HFF-Myc (cell line): Measurements from ENCODE around the gene MAPK1.
"Not testable (repeated sequence)": the region's sequence is repeated elsewhere in the genome, so short reads cannot be mapped to it uniquely, and the experiment has no call there.

Experiments
- DNase-seq: peaks from one replicate; pipeline ENCODE4 v3.0.0-alpha.2; 2011; ENCODE audit warnings: low read depth; ENCODE audit errors: extremely low read depth
- H3K4me3 ChIP-seq: replicated peaks from 2 replicates; pipeline ENCODE4 v1.5.1; 2011; ENCODE audit warnings: low read depth, mild to moderate bottlenecking, control low read depth, low read length
- CTCF ChIP-seq: IDR thresholded peaks from 2 replicates; pipeline ENCODE4 v1.5.1; 2012; ENCODE audit warnings: mild to moderate bottlenecking, low read depth, low read length, control low read depth; ENCODE audit errors: missing control alignments

MAPK1 gene

GRCh38 chr22:21889251-21889990 is 22.0 kb upstream of the MAPK1 start:
- no peak overlapping the region for H3K4me3 ChIP-seq
- no peak for TF ChIP-seq CTCF
- DNase-seq: no peak

DNA sequence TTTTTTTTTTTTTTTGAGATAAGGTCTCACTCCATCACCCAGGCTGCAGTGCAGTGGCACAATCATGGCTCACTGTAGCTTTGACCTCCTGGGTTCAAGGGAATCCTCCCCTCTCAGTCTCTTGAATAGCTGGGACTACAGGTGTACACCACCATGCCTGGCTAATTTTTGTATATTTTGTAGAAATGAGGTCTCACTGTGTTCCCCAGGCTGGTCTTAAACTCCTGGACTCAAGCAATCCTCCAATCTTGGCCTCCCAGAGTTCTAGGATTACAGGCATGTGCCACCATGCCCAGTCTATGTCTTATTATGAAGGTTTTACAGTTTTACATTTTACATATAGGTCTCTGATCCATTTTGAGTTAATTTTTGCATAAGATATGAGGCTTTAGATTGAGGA is 20.4 kb upstream of the MAPK1 start:
- TF ChIP-seq CTCF: no peak
- DNase-seq: no peak

GRCh38 chr22:21883930-21884329 is 16.5 kb upstream of the MAPK1 start:
- not testable (repeated sequence) for DNase-seq, H3K4me3 ChIP-seq

More for the DNA sequence above, 20.4 kb upstream of the MAPK1 start:
- H3K4me3 ChIP-seq: no peak overlapping the region

DNA sequence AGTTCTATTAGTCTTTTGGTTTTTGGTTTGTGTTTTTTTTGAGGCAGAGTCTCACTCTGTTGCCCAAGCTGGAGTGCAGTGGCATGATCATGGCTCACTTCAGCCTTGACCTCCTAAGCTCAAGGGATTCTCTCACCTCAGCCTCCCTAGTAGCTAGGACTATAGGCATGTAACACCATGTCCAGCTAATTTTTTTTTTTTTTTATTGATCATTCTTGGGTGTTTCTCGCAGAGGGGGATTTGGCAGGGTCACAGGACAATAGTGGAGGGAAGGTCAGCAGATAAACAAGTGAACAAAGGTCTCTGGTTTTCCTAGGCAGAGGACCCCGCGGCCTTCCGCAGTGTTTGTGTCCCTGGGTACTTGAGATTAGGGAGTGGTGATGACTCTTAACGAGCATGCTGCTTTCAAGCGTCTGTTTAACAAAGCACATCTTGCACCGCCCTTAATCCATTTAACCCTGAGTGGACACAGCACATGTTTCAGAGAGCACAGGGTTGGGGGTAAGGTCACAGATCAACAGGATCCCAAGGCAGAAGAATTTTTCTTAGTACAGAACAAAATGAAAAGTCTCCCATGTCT is 15.4 kb upstream of the MAPK1 start:
- not testable (repeated sequence) for H3K4me3 ChIP-seq, DNase-seq

DNA sequence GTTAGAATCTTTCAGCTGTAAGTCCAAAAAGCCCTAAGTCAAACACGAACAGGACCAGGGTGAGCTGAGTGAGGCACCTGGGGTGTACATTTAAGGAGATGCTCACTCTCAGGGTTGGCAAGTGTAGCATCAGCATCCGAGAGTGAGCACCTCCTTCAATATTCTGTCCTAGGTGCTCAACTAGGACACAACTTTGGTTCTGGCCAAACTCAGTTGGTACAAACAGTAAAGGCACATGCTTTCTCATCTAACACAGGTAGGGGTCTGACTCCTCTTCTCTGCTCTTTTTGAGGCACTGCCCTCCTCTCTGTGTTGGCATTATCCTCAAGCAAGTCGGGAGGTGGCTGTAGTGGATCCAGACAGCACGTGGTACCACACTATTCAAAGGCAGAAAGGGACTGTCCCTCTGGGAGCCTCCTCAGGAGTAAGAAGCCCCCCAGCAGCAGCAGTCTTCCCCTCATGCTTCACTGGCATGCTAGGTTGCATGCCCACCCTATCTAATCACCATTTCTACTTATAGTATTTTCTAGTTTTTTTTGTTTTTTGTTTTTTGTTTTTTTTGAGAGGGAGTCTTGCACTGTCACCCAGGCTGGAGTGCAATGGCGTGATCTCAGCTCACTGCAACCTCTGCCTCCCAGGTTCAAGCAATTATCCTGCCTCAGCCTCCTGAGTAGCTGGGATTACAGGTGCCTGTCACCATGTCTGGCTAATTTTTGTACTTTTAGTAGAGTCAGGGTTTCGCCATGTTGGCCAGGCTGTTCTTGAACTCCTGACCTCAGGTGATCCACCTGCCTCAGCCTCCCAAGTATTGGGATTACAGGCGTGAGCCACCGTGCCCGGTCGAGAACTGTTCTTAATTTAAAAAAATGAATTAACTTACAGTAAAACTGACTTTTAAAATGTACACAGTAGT is 14.7 kb upstream of the MAPK1 start:
- H3K4me3 ChIP-seq: no peak overlapping the region
- no peak for DNase-seq
- no peak for TF ChIP-seq CTCF

DNA sequence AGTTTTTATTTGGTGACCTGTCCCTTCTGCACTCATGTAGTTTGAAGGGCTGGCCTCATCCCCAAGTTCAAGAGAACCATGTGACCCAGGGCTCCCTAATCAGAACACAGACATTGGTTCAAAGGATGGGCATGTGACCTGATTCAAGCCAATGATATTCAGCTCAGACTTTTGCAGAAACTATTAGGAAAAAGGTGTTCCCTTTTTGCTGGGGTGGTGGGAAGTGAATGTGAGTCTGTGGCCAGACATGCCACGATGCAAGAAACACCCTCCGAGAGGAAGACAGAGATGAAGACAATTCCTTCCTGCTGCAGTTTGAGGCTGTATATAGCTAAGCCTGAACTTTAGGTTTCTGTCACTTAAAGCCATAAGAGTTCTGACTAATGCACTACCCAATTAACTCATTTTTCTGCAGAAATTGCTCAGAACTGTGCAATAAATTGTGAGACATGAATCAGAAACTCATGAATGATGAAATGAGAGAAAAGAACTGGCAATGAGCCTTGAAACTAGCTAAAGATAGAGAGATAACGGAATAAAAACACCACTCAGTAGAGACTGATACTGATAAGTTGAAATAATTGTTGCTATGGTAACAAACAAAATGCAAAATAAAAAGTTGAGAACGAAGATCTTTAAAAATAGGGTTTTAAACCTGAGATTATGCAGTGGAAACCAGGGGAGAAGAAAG is 9.2 kb upstream of the MAPK1 start:
- H3K4me3 ChIP-seq: no peak overlapping the region
- no peak for DNase-seq
- TF ChIP-seq CTCF: no peak

DNA sequence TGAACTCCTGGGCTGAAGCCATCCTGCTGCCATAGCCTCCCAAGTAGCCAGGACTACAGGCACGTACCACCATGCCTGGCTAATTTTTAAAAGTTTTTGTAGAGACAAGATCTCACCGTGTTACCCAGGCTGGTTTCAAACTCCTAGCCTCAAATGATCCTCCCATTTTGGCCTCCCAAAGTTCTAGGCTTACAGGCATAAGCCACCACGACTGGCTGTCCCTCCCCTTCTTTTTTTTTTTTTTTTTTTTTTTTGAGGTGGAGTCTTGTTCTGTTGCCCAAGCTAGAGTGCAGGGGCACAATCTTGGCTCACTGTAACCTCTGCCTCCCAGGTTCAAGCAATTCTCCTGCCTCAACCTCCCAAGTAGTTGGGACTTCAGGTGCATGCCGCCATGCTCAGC is 7.5 kb upstream of the MAPK1 start:
- not testable (repeated sequence) for H3K4me3 ChIP-seq, DNase-seq

- no peak overlapping the region for H3K4me3 ChIP-seq
- no peak for TF ChIP-seq CTCF
- no peak for DNase-seq
These were observed 6.2 kb upstream of the MAPK1 start for GRCh38 chr22:21873619-21874018.

GRCh38 chr22:21872741-21873140 is 5.3 kb upstream of the MAPK1 start:
- H3K4me3 ChIP-seq, DNase-seq: not testable (repeated sequence)
